ENCODE results near the gene MSANTD1. TPM values are rescaled to one million over a fixed set of nuclear protein-coding genes. Genes with fewer than 3 reads are reported as not detected.

The MSANTD1 gene
- 1 to 10 TPM; 2.0 to 4.9 (median 2.4) TPM for total RNA-seq

GRCh38 chr4:3248811-3249661 is at the start of gene MSANTD1:
TSS of gene MSANTD1 (plus strand) at chr4:3249159. CDS start at chr4:3249223, 64 bp downstream.
- Histone ChIP-seq H3K27ac (no peak within 1 kb of the TSS), H3K9me3 (no peaks in the 10 kb centered on the region), H3K4me3 (replicated peaks in 1 of 3) (no peak within 1 kb of the TSS), H3K27me3 (no peaks in the 10 kb centered on the region), H3K4me1 (peaks cover 9 to 14% of the 10 kb centered on the region in 2 donors), H3K36me3 (no peaks in the 10 kb centered on the region)
- intact Hi-C loops (cut with DNase I): no loop called here
- WGBS, 2 donors: 87 to 92% methylated on average over 70 to 71 of the region's 72 CpGs
- TF ChIP-seq CTCF (IDR thresholded peaks at IDR 0.05) (no peak), POLR2A (IDR thresholded peaks at IDR 0.05) (no peak)
- no peak for DNase-seq

DNA sequence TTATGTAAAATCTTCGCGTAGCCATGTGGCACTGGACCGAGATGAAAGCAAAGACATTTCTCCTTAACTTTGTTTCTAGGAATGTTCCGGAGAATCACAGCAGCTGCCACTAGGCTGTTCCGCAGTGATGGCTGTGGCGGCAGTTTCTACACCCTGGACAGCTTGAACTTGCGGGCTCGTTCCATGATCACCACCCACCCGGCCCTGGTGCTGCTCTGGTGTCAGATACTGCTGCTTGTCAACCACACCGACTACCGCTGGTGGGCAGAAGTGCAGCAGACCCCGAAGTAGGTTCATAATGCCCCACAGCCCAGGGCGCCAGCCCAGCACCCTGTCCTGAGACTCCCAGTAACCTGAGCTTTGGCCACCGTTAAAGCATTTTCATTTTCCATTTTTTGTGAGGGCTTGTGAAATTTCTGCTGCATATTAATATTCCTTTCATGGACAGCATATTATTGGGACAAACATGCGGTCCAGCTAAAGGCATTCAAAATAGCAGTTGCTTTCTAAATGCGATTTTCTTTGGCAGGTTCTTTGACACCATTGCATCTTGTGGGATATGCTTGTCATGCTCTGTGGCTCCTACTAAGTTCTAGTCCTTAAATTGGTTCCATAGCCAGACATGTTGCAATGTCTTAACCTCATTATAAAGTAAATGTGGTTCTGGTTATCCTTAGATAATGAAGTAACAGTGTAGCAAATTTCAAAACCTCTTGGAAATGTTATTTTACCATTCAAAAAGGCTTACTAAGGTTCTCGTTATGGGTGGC is 49.1 kb upstream of the MSANTD1 start:
- Histone ChIP-seq H3K4me3 (replicated peaks in 1 of 3) (no peak overlapping the region), H3K27me3 (no peaks in the 10 kb centered on the region), H3K36me3 (peaks cover 0 to 18% of the 10 kb centered on the region in 2 donors), H3K27ac (no peak overlapping the region), H3K9me3 (no peaks in the 10 kb centered on the region), H3K4me1 (no peaks in the 10 kb centered on the region)
- TF ChIP-seq POLR2A (IDR thresholded peaks at IDR 0.05) (no peak), CTCF (IDR thresholded peaks at IDR 0.05) (no peak)
- WGBS, 2 donors: 94 to 95% methylated on average over 17 of the region's 17 CpGs
- no peak for DNase-seq
- intact Hi-C loops (cut with DNase I): no loop called here

GRCh38 chr4:3200423-3201090 is 48.4 kb upstream of the MSANTD1 start:
- H3K27me3 ChIP-seq: no peaks in the 10 kb centered on the region

More at GRCh38 chr4:3200423-3201090, 48.4 kb upstream of the MSANTD1 start:
- H3K36me3 ChIP-seq: peaks cover 0 to 18% of the 10 kb centered on the region in 2 donors
- H3K4me3 ChIP-seq (replicated peaks in 1 of 3): no peak overlapping the region
- H3K9me3 ChIP-seq: no peaks in the 10 kb centered on the region
- DNase-seq: no peak
- 92 to 95% methylated on average over 8 of the region's 8 CpGs for WGBS, 2 donors
- no peaks in the 10 kb centered on the region for H3K4me1 ChIP-seq
- TF ChIP-seq POLR2A (IDR thresholded peaks at IDR 0.05): no peak
- TF ChIP-seq CTCF (IDR thresholded peaks at IDR 0.05): no peak
- no peak overlapping the region for H3K27ac ChIP-seq
- intact Hi-C loops (cut with DNase I): no loop called here

All from thyroid gland (tissue), 4 donors.